Subcutaneous adipose tissue (tissue), 4 donors: Measurements from ENCODE around the gene RAB4A. TPM values are rescaled to one million over a fixed set of nuclear protein-coding genes. Genes with fewer than 3 reads are reported as not detected.

Experiments used
- total RNA-seq, 4 donors: library from RNA; depleted of rRNA; stranded (reverse); fragments of >200 nt; gene quantifications; one replicate each; pipeline ENCODE4 v1.1.0, GENCODE V29; 2016
- TF ChIP-seq, protein P1 (sequence below): fragments of 450-650 bp; IDR thresholded peaks from one replicate; pipeline ENCODE4 v1.5.1; 2016; ENCODE audit warnings: low read depth, mild to moderate bottlenecking, control low read depth, antibody characterized with exemption, moderate library complexity

The RAB4A gene
- total RNA-seq, 4 donors from 2014 or later: 26.0 to 46.2 (median 37.5) TPM

GRCh38 chr1:229228522-229228921 lies 42.4 kb upstream of the RAB4A start:
- TF ChIP-seq, protein P1, sequence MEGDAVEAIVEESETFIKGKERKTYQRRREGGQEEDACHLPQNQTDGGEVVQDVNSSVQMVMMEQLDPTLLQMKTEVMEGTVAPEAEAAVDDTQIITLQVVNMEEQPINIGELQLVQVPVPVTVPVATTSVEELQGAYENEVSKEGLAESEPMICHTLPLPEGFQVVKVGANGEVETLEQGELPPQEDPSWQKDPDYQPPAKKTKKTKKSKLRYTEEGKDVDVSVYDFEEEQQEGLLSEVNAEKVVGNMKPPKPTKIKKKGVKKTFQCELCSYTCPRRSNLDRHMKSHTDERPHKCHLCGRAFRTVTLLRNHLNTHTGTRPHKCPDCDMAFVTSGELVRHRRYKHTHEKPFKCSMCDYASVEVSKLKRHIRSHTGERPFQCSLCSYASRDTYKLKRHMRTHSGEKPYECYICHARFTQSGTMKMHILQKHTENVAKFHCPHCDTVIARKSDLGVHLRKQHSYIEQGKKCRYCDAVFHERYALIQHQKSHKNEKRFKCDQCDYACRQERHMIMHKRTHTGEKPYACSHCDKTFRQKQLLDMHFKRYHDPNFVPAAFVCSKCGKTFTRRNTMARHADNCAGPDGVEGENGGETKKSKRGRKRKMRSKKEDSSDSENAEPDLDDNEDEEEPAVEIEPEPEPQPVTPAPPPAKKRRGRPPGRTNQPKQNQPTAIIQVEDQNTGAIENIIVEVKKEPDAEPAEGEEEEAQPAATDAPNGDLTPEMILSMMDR: no peak

GRCh38 chr1:229229137-229229720 lies 41.7 kb upstream of the RAB4A start:
- TF ChIP-seq, protein P1: no peak

DNA sequence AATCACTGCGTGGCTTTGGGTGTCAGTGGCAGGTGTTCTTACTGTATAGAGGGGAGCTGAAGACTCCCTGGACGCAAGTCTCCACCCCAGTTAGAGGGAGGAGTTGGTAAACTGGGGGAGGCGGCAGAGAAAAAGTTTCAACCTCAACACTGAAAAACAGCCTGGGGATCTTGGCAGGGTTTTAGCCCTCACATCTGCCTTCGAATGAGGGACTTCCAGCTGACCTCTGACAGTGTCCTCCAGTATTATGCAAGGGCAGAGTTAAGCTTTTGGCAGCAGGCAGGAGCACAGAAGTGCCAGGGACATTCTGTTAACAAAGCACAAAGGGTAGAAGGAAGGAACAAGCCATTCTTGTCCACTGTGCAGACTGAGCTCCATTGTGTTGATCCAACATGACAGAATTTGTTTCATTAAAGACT lies 41.2 kb upstream of the RAB4A start:
- TF ChIP-seq, protein P1: no peak

DNA sequence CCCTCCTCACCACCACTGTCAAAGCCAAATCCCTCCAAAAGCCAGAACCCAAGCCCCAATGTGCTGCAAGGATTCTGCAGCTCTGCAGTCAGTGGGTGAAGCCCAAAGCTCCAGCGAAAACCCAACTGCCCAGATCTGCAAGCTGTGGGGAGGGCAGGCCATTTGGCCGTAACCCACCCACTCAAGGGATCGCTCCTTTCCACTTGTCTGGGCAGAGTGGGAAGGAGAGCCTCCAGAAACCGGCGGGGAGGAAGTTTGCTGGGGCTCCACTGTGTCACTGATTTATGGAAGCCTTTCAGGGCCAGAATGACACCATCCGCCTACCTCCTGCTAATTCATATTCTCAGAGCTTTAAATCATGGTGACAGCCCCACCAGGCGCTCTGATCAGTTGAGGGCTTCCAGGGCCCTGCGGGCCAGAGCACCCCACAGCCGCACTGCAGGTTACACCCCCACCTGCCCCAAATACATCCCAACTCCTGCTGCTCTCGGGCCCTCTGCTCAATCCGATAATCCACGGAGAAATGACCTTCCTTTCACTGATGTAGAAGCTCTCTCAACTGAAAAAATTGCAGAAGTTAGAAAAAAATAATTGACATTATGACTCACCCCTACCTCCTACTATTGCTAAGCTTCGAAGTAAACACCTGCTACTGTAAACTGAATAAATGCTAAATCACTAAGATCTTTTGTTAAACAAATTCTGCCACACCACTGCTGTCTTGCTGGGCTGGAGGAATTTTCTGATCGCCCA lies 40.6 kb upstream of the RAB4A start:
- TF ChIP-seq, protein P1: no peak

- TF ChIP-seq, protein P1: no peak
Measured at GRCh38 chr1:229230893-229231753, 39.8 kb upstream of the RAB4A start.

- TF ChIP-seq, protein P1: no peak
Measured at GRCh38 chr1:229231754-229232119, 39.2 kb upstream of the RAB4A start.
